IPS DF 6.9 (cell line): ENCODE measurements around the gene ICAM4.
A peak's percentile ranks its signal among the peaks of the same experiment; 100 is the strongest.

Source experiments
- DNase-seq: peaks from one replicate; pipeline ENCODE4 v3.0.0-alpha.2; 2013; ENCODE audit warnings: low read depth, low spot score
- H3K27ac ChIP-seq: one replicate; pipeline ENCODE4 v1.5.1; 2013; ENCODE audit warnings: low read length, control low read depth
- H3K27me3 ChIP-seq: 2 replicates; pipeline ENCODE4 v1.6.1; 2013; ENCODE audit warnings: mild to moderate bottlenecking, low read length; ENCODE audit not compliant: control insufficient read depth, insufficient read depth
- H3K36me3 ChIP-seq: 2 replicates; pipeline ENCODE4 v1.6.1; 2013; ENCODE audit warnings: low read length; ENCODE audit not compliant: control insufficient read depth, insufficient read depth
- H3K4me1 ChIP-seq: 2 replicates; pipeline ENCODE4 v1.6.1; 2013; ENCODE audit warnings: low read length; ENCODE audit not compliant: control insufficient read depth, insufficient read depth
- H3K4me3 ChIP-seq: 2 replicates; pipeline ENCODE4 v1.5.1; 2013; ENCODE audit warnings: mild to moderate bottlenecking, low read length
- H3K9me3 ChIP-seq: 2 replicates; pipeline ENCODE4 v1.6.1; 2013; ENCODE audit warnings: low read length, inconsistent platforms; ENCODE audit not compliant: control insufficient read depth, insufficient read depth
- WGBS: extraction: QIAGEN DNeasy Blood & Tissue Kit; methylation state at CpG from one replicate; pipeline ENCODE4 v1.1.7; 2013; ENCODE audit warnings: mixed read lengths, missing lambda C conversion rate; ENCODE audit not compliant: insufficient read length, insufficient coverage; 5-methylcytosine and 5-hydroxymethylcytosine counted together

ICAM4 gene

DNA sequence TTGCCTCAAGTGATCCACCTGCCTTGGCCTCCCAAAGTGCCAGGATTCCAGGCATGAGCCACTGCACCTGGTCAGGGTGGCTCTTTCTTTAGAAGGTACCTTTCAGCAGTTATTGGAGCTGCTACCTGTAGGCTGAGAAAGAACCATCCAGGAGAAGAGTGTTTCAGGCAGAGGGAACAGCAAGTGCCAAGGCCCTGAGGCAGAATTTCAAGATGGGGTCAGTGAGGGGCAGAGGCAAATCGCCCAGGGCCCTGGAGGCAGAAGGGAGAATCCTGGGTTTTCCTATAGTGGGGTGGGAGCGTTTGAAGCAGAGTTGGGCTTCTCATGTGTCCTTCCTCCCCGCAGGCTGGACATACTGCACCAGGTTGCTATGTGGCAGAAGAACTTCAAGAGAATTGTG lies 32.5 kb upstream of the ICAM4 start:
- Histone ChIP-seq H3K4me3 (no peak overlapping the region), H3K27ac (no peak overlapping the region), H3K27me3 (no peaks in the 10 kb centered on the region), H3K36me3 (0 out of 2 replicates have a peak, but pooled peaks cover 16% of the 10 kb centered on the region), H3K9me3 (no peaks in the 10 kb centered on the region), H3K4me1 (no peaks in the 10 kb centered on the region)
- no CpG with 5 or more reads among the region's 3 CpGs for WGBS
- DNase-seq: no peak

DNA sequence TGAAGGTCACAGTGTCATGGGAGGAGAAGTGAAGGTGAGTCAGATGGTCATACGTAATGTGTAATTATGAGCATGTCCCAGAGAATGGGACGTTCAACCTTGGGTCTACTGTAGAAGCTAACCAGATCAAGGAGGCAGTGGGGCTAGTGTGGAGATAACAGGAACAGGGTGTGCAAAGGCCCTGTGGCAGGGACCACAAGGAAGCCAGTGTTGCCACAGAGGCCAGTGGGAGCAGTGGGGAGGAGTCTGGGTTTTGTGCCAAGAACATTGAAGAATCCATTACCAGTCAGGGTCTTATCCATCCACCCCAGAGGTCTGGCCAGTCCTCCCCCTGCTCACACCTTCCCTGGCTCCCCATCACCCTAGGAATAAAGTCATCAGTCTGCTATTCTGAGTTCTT lies 31.4 kb upstream of the ICAM4 start:
- DNase-seq: no peak
- Histone ChIP-seq H3K9me3 (no peaks in the 10 kb centered on the region), H3K27ac (no peak overlapping the region), H3K4me1 (no peaks in the 10 kb centered on the region), H3K4me3 (no peak overlapping the region), H3K27me3 (no peaks in the 10 kb centered on the region), H3K36me3 (0 out of 2 replicates have a peak, but pooled peaks cover 16% of the 10 kb centered on the region)
- WGBS: no CpG with 5 or more reads among the region's 2 CpGs

DNA sequence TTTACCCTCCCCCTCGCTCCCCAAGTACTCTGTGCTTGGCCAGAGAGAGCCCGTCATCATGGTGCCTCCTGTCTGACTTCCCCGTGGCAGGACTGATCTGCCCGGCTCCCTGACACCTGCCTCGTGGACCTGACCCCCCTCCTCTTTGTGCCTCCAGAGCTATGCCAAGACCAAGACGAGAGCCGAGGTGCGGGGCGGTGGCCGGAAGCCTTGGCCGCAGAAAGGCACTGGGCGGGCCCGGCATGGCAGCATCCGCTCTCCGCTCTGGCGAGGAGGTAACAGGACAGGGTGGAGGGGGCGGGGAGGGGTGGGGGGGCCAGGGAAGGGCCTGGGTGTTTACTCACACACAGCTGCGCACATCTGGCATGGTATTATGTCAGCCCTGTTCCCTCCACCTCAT lies 30.2 kb upstream of the ICAM4 start:
- H3K27ac ChIP-seq: no peak overlapping the region
- WGBS: no CpG with 5 or more reads among the region's 18 CpGs
- no peaks in the 10 kb centered on the region for H3K4me1 ChIP-seq
- no peak for DNase-seq
- H3K27me3 ChIP-seq: no peaks in the 10 kb centered on the region
- no peak overlapping the region for H3K4me3 ChIP-seq
- H3K36me3 ChIP-seq: 0 out of 2 replicates have a peak, but pooled peaks cover 16% of the 10 kb centered on the region
- no peaks in the 10 kb centered on the region for H3K9me3 ChIP-seq

DNA sequence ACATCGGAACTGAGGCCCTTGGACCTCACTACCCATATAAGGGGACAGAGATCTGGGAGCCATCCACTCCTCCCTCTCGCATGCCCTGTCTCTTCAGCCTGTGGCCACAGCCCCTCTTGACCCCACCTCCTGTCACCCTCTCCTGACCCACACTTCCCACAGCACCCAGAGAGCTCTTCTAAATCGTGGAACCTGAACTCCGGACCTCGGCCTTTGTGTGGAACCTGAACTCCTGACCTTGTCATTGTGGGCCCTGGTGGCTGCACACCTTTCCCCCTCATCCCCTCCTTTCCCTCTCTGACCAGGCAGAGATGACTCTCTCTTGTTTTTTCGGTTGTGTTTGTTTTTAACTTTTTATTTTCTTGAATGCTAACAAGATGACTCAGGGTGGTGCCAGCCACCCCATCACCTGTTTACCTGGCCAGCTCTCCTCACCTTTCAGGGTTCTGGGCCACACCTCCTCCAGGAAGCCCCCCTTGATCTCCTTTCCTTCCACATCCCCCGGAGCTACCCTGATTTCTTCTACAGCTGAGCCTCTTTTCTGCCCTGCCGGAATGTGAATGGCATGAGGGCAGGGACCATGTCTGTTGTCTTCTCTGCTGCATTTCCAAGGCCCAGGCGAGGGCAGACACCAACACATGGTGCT lies 29.7 kb upstream of the ICAM4 start:
- Histone ChIP-seq H3K4me3 (no peak overlapping the region), H3K27ac (no peak overlapping the region), H3K36me3 (0 out of 2 replicates have a peak, but pooled peaks cover 16% of the 10 kb centered on the region), H3K9me3 (no peaks in the 10 kb centered on the region), H3K4me1 (no peaks in the 10 kb centered on the region), H3K27me3 (no peaks in the 10 kb centered on the region)
- WGBS: no CpG with 5 or more reads among the region's 9 CpGs
- DNase-seq: no peak

DNA sequence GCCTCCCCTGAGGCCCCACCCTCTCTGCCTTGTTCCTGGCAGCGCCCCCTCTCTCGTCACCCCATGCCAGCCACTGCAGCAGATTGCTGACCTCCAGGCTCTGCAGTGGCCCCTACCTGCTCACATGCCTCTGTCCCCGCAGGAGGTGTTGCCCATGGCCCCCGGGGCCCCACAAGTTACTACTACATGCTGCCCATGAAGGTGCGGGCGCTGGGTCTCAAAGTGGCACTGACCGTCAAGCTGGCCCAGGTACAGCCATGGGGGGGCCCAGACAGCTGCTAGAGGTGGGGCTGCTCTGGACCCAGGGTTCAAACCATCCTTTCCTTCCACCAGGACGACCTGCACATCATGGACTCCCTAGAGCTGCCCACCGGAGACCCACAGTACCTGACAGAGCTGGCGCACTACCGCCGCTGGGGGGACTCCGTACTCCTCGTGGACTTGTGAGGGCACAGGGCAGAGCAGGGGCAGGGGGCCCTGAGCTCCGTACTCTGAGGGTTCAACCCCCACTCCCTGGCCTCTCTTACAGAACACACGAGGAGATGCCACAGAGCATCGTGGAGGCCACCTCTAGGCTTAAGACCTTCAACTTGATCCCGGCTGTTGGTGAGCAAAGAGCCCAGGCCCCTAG lies 28.6 kb upstream of the ICAM4 start:
- no peak for DNase-seq
- Histone ChIP-seq H3K27me3 (no peaks in the 10 kb centered on the region), H3K27ac (no peak overlapping the region), H3K36me3 (0 out of 2 replicates have a peak, but pooled peaks cover 16% of the 10 kb centered on the region), H3K4me3 (no peak overlapping the region), H3K9me3 (no peaks in the 10 kb centered on the region), H3K4me1 (no peaks in the 10 kb centered on the region)
- no CpG with 5 or more reads among the region's 18 CpGs for WGBS

DNA sequence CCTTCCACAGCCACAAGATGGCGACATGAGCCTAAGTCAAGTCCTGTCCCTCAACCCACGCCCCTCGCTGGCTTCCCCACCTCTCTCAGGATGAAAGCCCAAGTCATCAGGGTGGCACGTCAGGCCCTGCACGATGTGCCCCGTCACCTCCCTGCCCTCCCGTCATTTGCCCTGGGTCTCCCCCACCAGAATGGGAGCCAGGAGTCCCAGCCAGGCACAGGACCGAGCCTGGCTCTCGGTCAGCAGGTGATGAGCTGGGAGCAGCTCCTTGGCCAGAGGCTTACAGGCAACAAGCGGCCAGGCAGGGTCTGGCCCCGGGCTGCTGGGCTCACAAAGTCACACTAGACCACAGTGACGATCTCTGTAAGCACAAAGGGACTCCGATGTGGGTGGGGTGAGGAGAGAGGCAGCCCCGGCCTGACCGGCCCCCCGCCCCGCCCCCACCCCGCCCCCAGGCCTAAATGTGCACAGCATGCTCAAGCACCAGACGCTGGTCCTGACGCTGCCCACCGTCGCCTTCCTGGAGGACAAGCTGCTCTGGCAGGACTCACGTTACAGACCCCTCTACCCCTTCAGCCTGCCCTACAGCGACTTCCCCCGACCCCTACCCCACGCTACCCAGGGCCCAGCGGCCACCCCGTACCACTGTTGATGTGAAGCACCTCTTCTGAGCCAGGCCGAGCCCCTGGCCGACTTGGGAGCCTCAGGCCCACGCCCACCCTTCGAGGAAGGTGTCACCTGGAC lies 27.4 kb upstream of the ICAM4 start:
- H3K4me3 ChIP-seq: no peak overlapping the region
- no peaks in the 10 kb centered on the region for H3K27me3 ChIP-seq
- peak; percentile 88 for DNase-seq
- no peaks in the 10 kb centered on the region for H3K4me1 ChIP-seq
- no peak overlapping the region for H3K27ac ChIP-seq
- H3K9me3 ChIP-seq: no peaks in the 10 kb centered on the region
- H3K36me3 ChIP-seq: 0 out of 2 replicates have a peak, but pooled peaks cover 16% of the 10 kb centered on the region
- WGBS: no CpG with 5 or more reads among the region's 32 CpGs

DNA sequence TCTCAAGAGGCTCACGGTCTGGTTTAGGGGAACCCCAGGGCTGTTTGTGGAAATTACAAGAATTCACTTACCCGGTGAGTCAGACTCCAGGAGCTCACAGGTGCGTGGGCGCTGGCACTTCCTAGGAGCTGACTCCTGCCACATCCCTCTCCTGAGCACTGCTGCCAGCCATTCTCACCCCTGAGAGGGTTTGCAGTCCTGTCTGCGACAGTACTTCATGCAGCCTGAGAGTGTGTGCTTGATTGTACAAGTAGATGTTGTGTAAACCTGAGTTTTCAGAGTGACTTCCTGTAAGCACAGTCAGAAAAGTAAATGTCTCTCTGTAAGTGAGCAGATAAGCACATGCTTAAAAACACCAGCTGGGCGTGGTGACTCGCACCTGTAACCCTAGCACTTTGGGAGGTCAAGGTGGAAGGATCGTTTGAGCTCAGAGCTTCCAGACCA lies 26.6 kb upstream of the ICAM4 start:
- DNase-seq: no peak
- no peak overlapping the region for H3K27ac ChIP-seq
- H3K4me1 ChIP-seq: no peaks in the 10 kb centered on the region

DNA sequence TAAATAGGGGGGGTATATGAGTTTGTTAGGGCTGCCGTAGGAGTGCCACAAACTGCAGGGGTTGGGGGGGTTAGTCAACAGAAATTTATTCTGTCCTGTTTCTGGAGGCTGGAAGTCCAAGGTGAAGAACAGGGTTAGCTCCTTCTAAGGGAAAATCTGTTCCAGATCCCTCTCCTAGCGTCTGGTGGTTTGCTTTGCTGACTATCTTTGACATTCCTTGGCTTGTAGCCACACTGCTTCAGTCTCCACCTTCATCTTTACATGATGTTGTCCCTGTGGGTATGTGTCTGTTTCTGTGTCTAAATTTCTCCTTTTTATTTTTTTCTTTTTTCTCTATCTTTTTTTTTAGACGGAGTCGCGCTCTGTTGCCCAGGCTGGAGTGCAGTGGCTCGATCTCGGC lies 24.0 kb upstream of the ICAM4 start:
- DNase-seq: no peak
- Histone ChIP-seq H3K4me3 (no peak overlapping the region), H3K27ac (no peak overlapping the region), H3K27me3 (no peaks in the 10 kb centered on the region), H3K4me1 (no peaks in the 10 kb centered on the region), H3K9me3 (no peaks in the 10 kb centered on the region), H3K36me3 (0 out of 2 replicates have a peak, but pooled peaks cover 5% of the 10 kb centered on the region)
- 100% methylated on average over 1 of the region's 7 CpGs for WGBS

More for the DNA sequence above, 26.6 kb upstream of the ICAM4 start:
- 0 out of 2 replicates have a peak, but pooled peaks cover 16% of the 10 kb centered on the region for H3K36me3 ChIP-seq
- H3K27me3 ChIP-seq: no peaks in the 10 kb centered on the region
- no peak overlapping the region for H3K4me3 ChIP-seq
- no CpG with 5 or more reads among the region's 8 CpGs for WGBS
- H3K9me3 ChIP-seq: no peaks in the 10 kb centered on the region

DNA sequence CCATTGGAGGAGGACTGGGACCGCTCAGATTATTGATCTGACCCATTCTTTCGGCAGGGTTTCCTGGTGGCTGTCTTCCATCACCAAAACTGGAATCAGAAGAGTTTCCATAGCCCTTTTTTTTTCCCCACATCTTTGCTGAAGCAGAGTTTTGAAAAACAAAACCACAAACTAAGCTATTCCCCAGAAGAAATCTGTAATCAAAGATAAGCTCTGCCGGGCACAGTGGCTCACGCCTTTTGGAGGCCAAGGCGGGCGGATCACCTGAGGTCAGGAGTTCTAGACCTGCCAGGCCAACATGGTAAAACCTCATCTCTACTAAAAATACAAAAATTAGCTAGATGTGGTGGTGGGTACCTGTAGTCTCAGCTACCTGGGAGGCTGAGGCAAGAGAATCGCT lies 20.0 kb upstream of the ICAM4 start:
- Histone ChIP-seq H3K27ac (no peak overlapping the region), H3K36me3 (no peaks in the 10 kb centered on the region; the same call in 1 of the 2 replicates), H3K27me3 (peaks cover 10% of the 10 kb centered on the region), H3K9me3 (no peaks in the 10 kb centered on the region), H3K4me1 (peaks cover 4% of the 10 kb centered on the region; the same call in 1 of the 2 replicates), H3K4me3 (no peak overlapping the region)
- no CpG with 5 or more reads among the region's 7 CpGs for WGBS
- DNase-seq: no peak

DNA sequence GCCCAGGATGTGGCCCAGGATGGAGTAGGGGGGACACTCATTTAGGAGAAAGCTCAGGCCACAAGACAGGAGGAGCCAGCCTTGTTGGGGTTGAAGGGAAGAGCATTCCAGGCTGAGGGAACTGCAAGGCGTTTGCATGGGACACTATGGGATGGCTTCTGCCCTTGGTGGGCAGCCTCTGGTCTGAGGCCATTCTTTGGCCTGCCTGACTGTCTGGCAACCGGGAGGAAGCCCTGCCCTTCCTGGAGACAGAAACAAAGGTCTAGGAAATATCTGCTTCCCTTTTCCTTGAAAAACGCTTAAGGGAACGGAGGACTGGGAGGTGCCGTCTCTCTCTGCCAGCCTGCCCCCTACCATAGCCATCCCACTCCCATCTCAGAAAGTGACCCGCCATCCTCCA lies 18.7 kb upstream of the ICAM4 start:
- WGBS: no CpG with 5 or more reads among the region's 6 CpGs
- DNase-seq: no peak
- Histone ChIP-seq H3K9me3 (no peaks in the 10 kb centered on the region), H3K4me1 (peaks cover 4% of the 10 kb centered on the region; the same call in 1 of the 2 replicates), H3K4me3 (no peak overlapping the region), H3K27ac (no peak overlapping the region), H3K36me3 (no peaks in the 10 kb centered on the region; the same call in 1 of the 2 replicates), H3K27me3 (peaks cover 10% of the 10 kb centered on the region)
